K562 (cell line): Measurements from ENCODE around the gene ANKRD13B. TPM values are rescaled to one million over a fixed set of nuclear protein-coding genes. Genes with fewer than 3 reads are reported as not detected.
A peak's percentile ranks its signal among the peaks of the same experiment; 100 is the strongest.

Source experiments
- EGR1 ChIP-seq: fragments of 450-650 bp; conservative IDR thresholded peaks from 2 replicates; pipeline ENCODE4 v1.6.1; 2017; ENCODE audit warnings: mild to moderate bottlenecking
- NRF1 ChIP-seq, 2 experiments: fragments of 450-650 bp; IDR thresholded peaks in 1 of 2; conservative IDR thresholded peaks in 1 of 2; 2 replicates each; pipeline ENCODE4 v1.6.1; 2014; ENCODE audit warnings: mild to moderate bottlenecking in 2 of 2
- POLR2G ChIP-seq: fragments of 200-400 bp; formaldehyde crosslinking; IDR thresholded peaks from 2 replicates; pipeline ENCODE4 v1.6.1; 2017; ENCODE audit warnings: low read depth, mild to moderate bottlenecking, antibody characterized with exemption, low read length, moderate library complexity
- PTRF ChIP-seq: fragments of 450-650 bp; IDR thresholded peaks from 2 replicates; pipeline ENCODE4 v1.6.1; 2016; ENCODE audit warnings: mild to moderate bottlenecking, missing genetic modification characterization, missing compliant biosample characterization
- ZBTB7A ChIP-seq: IDR thresholded peaks from 2 replicates; pipeline ENCODE4 v1.6.1; 2011; ENCODE audit warnings: low read depth, mild to moderate bottlenecking, low read length, moderate library complexity, borderline replicate concordance; ENCODE audit not compliant: control insufficient read depth
- ZNF668 ChIP-seq: fragments of 250-450 bp; sonication (Bioruptor Pico); IDR thresholded peaks from 2 replicates; pipeline ENCODE4 v1.8.0; 2022; ENCODE audit warnings: mild to moderate bottlenecking, inconsistent platforms
- polyA plus RNA-seq, 8 experiments: library from polyadenylated mRNA; depleted of rRNA in 4 of 8; stranded (reverse) in 5 of 8; unstranded in 3 of 8; fragments of >200 nt; fragmentation: Nextera tagmentation in 2 of 8; fragmentation: Illumina TruSeq in 1 of 8; extraction: Ambion mirVana in 2 of 8; extraction: Trizol in 1 of 8; gene quantifications; 2 replicates each; pipeline versions ENCODE4 v1.2.1 to v1.2.3, GENCODE V29; 2011 to 2014; ENCODE audit warnings: inconsistent platforms in 1 of 8, missing spikeins in 1 of 8
- total RNA-seq, 7 experiments: library from RNA; depleted of rRNA in 6 of 7; stranded (reverse); fragments of >200 nt in 6 of 7; fragmentation: Illumina TruSeq in 2 of 7; extraction: Trizol in 2 of 7; gene quantifications; 2 replicates each; pipeline versions ENCODE4 v1.2.1 to v1.2.3, GENCODE V29; 2011 to 2021; ENCODE audit warnings: low replicate concordance in 1 of 7
- TF ChIP-seq, protein P1 (sequence below), 3 experiments: fragments of 200-800 bp in 1 of 3; fragments of 250-450 bp in 1 of 3; fragments of 450-650 bp in 1 of 3; sonication (Bioruptor Pico) in 1 of 3; sonication (Bioruptor generic) in 1 of 3; formaldehyde crosslinking in 1 of 3; IDR thresholded peaks; 2 replicates each; pipeline versions ENCODE4 v1.6.1 to v1.8.0; 2016 to 2022; ENCODE audit warnings: mild to moderate bottlenecking in 2 of 3, missing genetic modification characterization in 2 of 3, missing compliant biosample characterization in 1 of 3, moderate library complexity in 1 of 3
- TF ChIP-seq, protein P2 (sequence below), 2 experiments: fragments of 200-800 bp in 1 of 2; sonication (Bioruptor generic) in 1 of 2; sonication (generic) in 1 of 2; formaldehyde crosslinking in 1 of 2; IDR thresholded peaks in 1 of 2; conservative IDR thresholded peaks in 1 of 2; 2 replicates each; pipeline versions ENCODE4 v1.5.0 to v1.6.1; 2016 to 2020; ENCODE audit warnings: missing compliant biosample characterization in 1 of 2, missing genetic modification characterization in 1 of 2, missing genetic modification reagents in 1 of 2
- TF ChIP-seq, protein P3 (sequence below): fragments of 450-650 bp; conservative IDR thresholded peaks from 2 replicates; pipeline ENCODE4 v1.6.1; 2016; ENCODE audit warnings: missing genetic modification characterization, low read depth, mild to moderate bottlenecking, missing compliant biosample characterization, moderate library complexity
- TF ChIP-seq, protein P4 (sequence below): sonication (generic); formaldehyde crosslinking; IDR thresholded peaks from 2 replicates; pipeline ENCODE4 v1.9.0; 2022; ENCODE audit warnings: mild to moderate bottlenecking, missing genetic modification reagents
- TF ChIP-seq, protein P5 (sequence below): fragments of 450-650 bp; IDR thresholded peaks from 2 replicates; pipeline ENCODE4 v1.6.1; 2018; ENCODE audit warnings: mild to moderate bottlenecking, low read depth; ENCODE audit not compliant: partially characterized antibody
- TF ChIP-seq, protein P6 (sequence below): fragments of 450-650 bp; formaldehyde crosslinking; IDR thresholded peaks from 2 replicates; pipeline ENCODE4 v1.4.0; 2020; ENCODE audit warnings: mild to moderate bottlenecking, moderate library complexity

Gene ANKRD13B
- total and polyA plus RNA-seq, 9 of the 15 experiments (the other 6 are each of a cell fraction or from before 2014, with no cell fraction given), result 0.15 to 28.1 (median 4.6) TPM

DNA sequence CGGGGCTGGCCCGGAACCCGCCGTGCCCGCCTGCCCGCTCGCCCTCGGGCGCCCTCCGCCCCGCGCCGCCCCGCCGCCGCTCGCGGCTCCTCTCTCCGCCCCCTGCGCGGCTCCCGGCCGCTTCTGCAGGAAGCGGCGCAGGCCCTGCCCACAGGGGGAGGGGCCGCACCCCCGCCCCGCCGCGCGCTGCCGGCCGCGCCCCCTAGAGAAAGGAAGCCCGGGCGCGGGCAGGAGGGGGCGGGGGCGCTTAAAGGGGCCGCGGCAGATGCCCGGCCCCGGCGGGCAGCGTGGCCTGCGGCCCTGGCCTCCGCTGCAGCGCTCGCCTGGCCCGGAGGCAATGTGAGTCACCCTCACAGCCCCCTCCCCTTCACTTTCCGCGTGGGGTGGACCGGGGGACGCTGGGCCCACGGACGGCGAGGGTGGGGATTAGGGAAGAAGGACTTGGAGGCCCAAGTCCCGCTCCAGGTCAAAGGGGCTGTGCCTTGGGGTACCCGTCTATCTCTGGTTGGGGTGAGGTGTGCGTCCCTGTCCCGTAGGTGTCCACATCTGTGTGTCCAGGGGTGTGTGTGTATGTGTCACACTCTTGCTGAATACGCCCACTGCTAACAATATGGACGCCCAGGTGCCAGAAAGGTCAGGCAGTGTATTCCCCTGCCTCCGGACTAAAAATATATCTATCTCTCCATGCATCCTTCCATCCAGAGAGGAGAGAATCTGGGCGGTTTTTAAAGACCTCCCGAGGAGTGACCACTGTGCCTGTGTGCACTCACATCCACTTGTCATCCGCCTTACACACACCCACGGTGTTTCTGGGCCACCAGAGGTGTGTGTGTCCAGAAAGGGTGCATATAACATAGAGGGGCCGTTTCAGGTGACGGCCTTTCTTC lies 3.2 kb upstream of the ANKRD13B start, which contains the start of gene GIT1 (continued):
- TF ChIP-seq, protein P1, sequence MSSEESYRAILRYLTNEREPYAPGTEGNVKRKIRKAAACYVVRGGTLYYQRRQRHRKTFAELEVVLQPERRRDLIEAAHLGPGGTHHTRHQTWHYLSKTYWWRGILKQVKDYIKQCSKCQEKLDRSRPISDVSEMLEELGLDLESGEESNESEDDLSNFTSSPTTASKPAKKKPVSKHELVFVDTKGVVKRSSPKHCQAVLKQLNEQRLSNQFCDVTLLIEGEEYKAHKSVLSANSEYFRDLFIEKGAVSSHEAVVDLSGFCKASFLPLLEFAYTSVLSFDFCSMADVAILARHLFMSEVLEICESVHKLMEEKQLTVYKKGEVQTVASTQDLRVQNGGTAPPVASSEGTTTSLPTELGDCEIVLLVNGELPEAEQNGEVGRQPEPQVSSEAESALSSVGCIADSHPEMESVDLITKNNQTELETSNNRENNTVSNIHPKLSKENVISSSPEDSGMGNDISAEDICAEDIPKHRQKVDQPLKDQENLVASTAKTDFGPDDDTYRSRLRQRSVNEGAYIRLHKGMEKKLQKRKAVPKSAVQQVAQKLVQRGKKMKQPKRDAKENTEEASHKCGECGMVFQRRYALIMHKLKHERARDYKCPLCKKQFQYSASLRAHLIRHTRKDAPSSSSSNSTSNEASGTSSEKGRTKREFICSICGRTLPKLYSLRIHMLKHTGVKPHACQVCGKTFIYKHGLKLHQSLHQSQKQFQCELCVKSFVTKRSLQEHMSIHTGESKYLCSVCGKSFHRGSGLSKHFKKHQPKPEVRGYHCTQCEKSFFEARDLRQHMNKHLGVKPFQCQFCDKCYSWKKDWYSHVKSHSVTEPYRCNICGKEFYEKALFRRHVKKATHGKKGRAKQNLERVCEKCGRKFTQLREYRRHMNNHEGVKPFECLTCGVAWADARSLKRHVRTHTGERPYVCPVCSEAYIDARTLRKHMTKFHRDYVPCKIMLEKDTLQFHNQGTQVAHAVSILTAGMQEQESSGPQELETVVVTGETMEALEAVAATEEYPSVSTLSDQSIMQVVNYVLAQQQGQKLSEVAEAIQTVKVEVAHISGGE (CRISPR knock-in tag; IDR thresholded peaks at IDR 0.05), result peak in 1 of 3 experiments; percentile 30; a peak in 1 of 6 replicates
- TF ChIP-seq, protein P2, sequence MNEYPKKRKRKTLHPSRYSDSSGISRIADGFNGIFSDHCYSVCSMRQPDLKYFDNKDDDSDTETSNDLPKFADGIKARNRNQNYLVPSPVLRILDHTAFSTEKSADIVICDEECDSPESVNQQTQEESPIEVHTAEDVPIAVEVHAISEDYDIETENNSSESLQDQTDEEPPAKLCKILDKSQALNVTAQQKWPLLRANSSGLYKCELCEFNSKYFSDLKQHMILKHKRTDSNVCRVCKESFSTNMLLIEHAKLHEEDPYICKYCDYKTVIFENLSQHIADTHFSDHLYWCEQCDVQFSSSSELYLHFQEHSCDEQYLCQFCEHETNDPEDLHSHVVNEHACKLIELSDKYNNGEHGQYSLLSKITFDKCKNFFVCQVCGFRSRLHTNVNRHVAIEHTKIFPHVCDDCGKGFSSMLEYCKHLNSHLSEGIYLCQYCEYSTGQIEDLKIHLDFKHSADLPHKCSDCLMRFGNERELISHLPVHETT (CRISPR knock-in tag; conservative IDR thresholded peaks at IDR 0.05 in 1 of 2, IDR thresholded peaks at IDR 0.05 in 1 of 2), result peak in 1 of 2 experiments; percentile 60; a peak in 2 of 4 replicates
- TF ChIP-seq ZNF668 (CRISPR knock-in tag) (peak; percentile 53; the same call in 1 of the 2 replicates), ZBTB7A (peak; percentile 88), POLR2G (peak; percentile 72), NRF1 (conservative IDR thresholded peaks at IDR 0.05 in 1 of 2, IDR thresholded peaks at IDR 0.05 in 1 of 2) (peak in 1 of 2 experiments; percentile 79; a peak in 2 of 4 replicates), EGR1 (peak; percentile 38), PTRF (tag) (no peak)
- TF ChIP-seq, protein P3, sequence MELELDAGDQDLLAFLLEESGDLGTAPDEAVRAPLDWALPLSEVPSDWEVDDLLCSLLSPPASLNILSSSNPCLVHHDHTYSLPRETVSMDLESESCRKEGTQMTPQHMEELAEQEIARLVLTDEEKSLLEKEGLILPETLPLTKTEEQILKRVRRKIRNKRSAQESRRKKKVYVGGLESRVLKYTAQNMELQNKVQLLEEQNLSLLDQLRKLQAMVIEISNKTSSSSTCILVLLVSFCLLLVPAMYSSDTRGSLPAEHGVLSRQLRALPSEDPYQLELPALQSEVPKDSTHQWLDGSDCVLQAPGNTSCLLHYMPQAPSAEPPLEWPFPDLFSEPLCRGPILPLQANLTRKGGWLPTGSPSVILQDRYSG, result 0 out of 2 replicates have a peak, but pooled peaks have one; percentile 61
- TF ChIP-seq, protein P4, sequence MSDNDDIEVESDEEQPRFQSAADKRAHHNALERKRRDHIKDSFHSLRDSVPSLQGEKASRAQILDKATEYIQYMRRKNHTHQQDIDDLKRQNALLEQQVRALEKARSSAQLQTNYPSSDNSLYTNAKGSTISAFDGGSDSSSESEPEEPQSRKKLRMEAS (CRISPR knock-in tag), result peak; percentile 43
- TF ChIP-seq, protein P5, sequence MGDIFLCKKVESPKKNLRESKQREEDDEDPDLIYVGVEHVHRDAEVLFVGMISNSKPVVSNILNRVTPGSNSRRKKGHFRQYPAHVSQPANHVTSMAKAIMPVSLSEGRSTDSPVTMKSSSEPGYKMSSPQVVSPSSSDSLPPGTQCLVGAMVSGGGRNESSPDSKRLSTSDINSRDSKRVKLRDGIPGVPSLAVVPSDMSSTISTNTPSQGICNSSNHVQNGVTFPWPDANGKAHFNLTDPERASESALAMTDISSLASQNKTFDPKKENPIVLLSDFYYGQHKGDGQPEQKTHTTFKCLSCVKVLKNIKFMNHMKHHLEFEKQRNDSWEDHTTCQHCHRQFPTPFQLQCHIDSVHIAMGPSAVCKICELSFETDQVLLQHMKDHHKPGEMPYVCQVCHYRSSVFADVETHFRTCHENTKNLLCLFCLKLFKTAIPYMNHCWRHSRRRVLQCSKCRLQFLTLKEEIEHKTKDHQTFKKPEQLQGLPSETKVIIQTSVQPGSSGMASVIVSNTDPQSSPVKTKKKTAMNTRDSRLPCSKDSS, result no peak
- TF ChIP-seq, protein P6, sequence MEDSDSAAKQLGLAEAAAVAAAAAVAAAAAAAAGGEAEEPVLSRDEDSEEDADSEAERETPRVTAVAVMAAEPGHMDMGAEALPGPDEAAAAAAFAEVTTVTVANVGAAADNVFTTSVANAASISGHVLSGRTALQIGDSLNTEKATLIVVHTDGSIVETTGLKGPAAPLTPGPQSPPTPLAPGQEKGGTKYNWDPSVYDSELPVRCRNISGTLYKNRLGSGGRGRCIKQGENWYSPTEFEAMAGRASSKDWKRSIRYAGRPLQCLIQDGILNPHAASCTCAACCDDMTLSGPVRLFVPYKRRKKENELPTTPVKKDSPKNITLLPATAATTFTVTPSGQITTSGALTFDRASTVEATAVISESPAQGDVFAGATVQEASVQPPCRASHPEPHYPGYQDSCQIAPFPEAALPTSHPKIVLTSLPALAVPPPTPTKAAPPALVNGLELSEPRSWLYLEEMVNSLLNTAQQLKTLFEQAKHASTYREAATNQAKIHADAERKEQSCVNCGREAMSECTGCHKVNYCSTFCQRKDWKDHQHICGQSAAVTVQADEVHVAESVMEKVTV, result no peak
